Metanephros (tissue), 1 donor: ENCODE results near the gene SMLR1. TPM values are rescaled to one million over a fixed set of nuclear protein-coding genes. Genes with fewer than 3 reads are reported as not detected.

Experiments
- total RNA-seq: library from RNA; depleted of rRNA; stranded (reverse); fragments of >200 nt; gene quantifications from one replicate; pipeline ENCODE4 v1.2.3, GENCODE V29; 2014

Gene SMLR1
- total RNA-seq: 0.29 TPM

GRCh38 chr6:130827247-130828149 lies at the start of gene SMLR1:
Gene SMLR1 (plus strand): TSS chr6:130827406. CDS start chr6:130827414, 8 bp downstream.

Other genes with a start within 250 kb of the SMLR1 start
- gene EPB41L2, start 235.8 kb downstream of the SMLR1 start, total RNA-seq: 169 TPM